T-helper 22 cell (primary cell): Measurements from ENCODE around the gene STEAP3.

Experiments
- DNase-seq: peaks from one replicate; pipeline ENCODE4 v3.0.0-alpha.2; 2020; ENCODE audit warnings: low read depth

The STEAP3 gene

DNA sequence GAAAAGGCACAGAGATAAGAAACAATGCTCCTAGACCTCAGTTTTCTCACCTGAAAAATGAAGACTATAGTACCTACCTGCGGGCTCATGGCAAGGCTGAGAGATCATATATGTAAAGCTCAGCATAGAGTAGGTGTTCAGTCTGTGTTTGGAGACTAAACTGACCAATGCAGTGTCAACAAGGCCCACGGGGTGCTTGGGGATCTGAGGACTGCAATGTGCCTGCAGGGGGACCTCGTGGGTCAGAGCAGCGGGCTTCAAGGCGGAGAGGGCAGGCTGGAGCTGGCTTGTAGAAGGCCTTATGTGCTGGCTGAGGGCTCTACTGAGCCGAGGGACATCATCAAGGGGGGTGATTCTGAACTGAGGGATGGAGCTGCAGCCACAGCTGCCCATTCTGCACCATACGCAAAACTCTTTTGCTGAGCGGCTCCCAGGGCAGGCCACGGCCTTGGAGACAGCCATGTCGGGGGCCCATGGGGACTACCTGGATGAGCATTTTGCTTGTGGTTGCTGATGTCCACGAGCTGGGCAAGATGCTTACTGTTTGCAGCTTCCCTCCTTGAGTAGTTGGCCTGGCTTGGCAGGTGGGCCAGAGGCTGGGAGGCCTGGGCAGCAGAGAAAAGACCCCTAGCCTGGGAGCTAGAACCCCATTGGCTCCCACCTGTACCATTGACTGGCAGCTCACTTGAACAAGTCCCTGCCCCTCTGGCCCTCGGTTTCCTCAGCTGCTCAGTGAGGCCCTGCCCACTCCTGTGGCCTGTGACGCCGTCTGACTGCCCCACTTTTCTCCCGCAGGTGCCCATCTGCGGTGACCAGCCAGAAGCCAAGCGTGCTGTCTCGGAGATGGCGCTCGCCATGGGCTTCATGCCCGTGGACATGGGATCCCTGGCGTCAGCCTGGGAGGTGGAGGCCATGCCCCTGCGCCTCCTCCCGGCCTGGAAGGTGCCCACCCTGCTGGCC is 23.5 kb downstream of the STEAP3 start:
- no peak for DNase-seq

- DNase-seq = no peak
These were observed 24.2 kb downstream of the STEAP3 start for GRCh38 chr2:119247844-119248271.

DNA sequence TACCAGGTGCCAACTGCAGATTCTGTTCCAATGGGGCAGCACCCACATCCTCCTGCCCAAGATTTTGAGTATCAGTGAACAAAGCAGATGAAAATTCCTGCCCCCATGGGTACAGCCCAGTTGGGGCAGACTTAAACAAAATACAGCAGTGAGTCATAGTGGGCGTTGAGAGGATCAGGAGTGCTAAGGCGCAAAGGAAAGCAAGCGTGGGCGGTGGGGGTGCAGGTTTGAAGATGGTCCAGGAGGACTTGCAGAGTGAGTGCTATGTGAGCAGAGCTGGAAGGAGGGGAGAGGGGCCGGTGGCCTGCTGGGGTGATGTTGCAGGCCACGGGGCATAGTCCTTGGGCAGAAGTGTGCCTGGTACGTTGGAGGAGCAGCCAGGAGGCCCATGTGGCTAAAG is 24.7 kb downstream of the STEAP3 start:
- DNase-seq = no peak

DNA sequence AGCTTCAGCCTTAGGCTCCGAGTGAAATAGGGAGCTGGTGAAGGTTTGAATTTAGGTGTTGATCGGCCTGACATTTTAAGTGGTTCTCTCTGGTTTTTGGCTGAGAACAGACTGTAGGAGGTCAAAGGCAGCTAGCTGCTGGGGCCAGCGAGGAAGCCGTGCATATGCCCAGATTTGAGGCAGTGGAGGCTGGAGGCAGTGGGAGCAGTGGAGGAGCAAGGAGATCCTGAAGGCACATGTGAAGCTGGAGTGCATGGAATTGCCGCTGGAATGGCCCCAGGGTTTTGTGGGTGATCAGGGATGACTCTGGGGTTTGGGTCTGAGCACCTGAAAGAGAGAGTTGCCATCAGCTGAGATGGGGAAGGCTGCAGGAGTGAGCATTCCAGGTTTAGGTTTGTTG is 25.1 kb downstream of the STEAP3 start:
- no peak for DNase-seq

DNA sequence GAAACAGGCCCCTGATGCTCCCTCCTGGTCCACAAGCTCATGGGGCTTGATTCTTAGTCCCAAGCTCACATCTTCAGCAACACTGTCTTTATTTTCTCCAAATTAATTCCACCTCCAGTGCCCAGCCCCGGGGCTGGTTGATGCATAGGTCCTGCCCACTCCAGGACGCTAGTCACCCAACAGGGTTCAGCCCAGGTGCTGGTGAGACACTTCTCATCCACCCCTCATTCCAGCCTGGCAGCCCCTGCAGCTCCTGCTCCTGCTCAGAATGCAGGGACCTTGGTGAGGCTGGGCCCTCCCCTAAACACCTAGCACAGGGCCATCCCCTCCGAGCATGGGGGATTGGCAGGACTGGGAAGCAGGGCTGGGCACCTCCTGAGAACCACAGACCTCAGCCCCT is 25.7 kb downstream of the STEAP3 start:
- DNase-seq = no peak

GRCh38 chr2:119249855-119250717 is 26.5 kb downstream of the STEAP3 start:
- no peak for DNase-seq

- no peak for DNase-seq
These were observed 27.2 kb downstream of the STEAP3 start for GRCh38 chr2:119250718-119251290.

DNA sequence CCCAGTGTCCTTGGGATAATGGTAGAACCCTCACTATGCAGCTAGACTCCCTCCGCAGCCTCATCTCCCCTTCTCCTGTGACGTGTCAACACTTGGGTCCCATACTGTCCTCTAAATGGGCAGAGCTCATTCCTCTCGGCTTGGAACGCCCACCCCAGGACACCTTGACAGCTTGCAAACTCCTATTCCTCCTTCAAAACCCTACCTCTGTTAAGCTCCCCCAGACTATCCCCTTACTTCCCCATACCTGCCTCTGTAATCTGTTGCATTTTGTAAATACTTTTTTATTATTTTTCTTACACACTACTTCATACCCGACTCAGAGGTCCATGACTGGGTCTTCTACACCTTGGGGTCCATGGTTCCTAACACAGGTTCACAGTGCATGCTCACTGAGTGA is 28.0 kb downstream of the STEAP3 start:
- no peak for DNase-seq

DNA sequence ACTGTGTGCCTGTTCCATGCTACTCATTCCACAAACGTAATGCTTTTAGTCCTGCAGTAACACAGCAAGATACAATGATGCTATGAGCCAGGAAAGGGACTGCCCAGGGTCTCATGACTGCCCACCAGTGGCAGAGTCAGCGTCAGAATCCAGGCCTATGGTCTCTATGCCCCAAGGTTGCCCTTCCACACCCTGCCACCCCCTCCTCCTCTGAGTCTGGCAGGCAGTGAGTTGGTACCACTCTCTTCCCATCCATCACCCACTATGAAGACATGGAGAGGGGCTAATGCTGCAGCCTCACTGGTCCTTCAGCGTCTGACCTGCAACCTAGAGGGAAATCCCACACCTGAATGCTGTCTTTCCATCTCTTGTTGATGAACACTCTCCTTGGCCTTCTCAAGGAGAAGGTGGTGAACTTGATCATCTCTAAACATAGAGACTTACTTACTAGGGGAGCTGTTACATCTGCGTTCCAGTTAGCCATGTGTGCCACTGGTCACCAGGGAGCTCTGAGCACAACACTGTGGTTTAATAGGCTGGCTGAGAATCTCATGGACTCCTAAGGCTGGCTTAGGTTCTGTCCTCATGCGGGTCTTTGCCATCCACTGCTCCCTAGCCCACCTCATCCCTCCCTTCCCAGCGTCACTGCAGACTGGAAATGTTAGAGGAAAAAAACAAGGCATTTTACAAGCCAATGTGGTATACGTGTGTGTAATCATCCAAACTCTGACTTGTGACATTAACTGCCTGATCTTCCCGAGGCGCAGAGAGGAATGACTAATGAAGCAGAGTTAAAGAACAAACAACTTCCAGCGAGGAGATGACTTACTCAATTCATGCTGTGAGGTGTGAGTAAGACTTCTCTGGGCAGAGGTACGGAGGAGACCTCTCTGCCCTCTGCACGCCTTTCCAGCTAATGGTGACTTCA is 28.8 kb downstream of the STEAP3 start:
- DNase-seq = no peak

- no peak for DNase-seq
These were observed 29.6 kb downstream of the STEAP3 start for GRCh38 chr2:119253114-119253702.

GRCh38 chr2:119253760-119254600 is 30.3 kb downstream of the STEAP3 start:
- no peak for DNase-seq

GRCh38 chr2:119254601-119255080 is 31.0 kb downstream of the STEAP3 start:
- DNase-seq = no peak

GRCh38 chr2:119255760-119256581 is 32.3 kb downstream of the STEAP3 start:
- no peak for DNase-seq

GRCh38 chr2:119256582-119256921 is 32.9 kb downstream of the STEAP3 start:
- no peak for DNase-seq

GRCh38 chr2:119257198-119257597 is 33.6 kb downstream of the STEAP3 start:
- DNase-seq = no peak

- no peak for DNase-seq
These were observed 35.7 kb downstream of the STEAP3 start for GRCh38 chr2:119259296-119259860.

DNA sequence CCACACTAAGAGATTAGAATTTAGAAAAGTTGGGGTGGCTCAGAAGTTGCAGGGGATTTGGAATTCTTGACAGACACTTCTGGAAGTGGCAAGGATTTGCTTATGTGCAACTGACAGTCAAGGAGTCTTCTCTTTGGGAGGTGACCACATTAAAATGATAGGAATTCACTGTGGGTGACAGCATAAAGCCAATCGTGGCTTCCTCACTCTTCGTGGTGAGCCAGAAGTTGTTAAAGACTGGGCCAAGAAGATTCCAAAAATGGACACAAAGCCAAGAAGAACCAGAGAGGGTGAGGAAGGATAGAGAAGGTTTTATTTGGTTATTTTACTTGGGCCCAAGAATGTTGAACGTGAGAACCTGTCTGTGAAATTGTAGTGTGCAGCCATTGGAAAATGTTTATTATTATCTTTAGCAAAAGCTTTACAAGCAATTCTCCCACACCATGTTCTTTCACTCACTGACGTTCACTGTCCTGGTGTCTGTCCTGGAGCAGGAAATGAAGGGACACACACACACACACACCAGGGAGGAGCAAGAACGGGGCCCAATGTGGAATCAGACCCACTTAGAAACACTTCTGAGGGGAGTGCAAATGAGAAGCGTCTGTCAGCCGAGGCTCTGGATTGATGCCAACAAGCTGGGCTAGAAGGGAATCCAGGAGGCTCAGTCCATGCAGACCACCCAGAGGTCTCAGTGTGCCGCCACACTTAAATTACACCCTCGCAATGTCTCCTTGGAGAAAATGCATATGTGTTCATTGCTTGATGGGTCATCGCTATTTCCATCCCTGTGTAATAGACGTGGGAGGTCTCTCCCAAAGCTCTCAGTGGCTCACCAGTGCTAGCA is 37.2 kb downstream of the STEAP3 start:
- DNase-seq = no peak
